Keratinocyte (primary cell): ENCODE results near the gene HDAC9. TPM values are rescaled to one million over a fixed set of nuclear protein-coding genes. Genes with fewer than 3 reads are reported as not detected.

Experiments
- DNase-seq: peaks from one replicate; pipeline ENCODE4 v3.0.0-alpha.2; 2011; ENCODE audit warnings: low read depth, missing footprints, low spot score
- FAIRE-seq: peaks from 2 replicates; lab custom pipeline; 2011; peaks lifted over from hg19 to GRCh38; lab: Jason Lieb, UNC
- H2AFZ ChIP-seq: 2 replicates; pipeline ENCODE4 v1.6.0; 2012; ENCODE audit warnings: low read length, control low read depth, inconsistent platforms; ENCODE audit not compliant: control insufficient read depth
- H3K27ac ChIP-seq: 2 replicates; pipeline ENCODE4 v1.5.1; 2011; ENCODE audit warnings: low read length; ENCODE audit not compliant: control insufficient read depth, insufficient read depth
- H3K27me3 ChIP-seq: 3 replicates; pipeline ENCODE4 v1.6.0; 2011; ENCODE audit warnings: low read length; ENCODE audit not compliant: control insufficient read depth, insufficient read depth; ENCODE audit errors: extremely low read depth
- H3K36me3 ChIP-seq, 2 experiments: 2 replicates in 1 of 2; 3 replicates in 1 of 2; pipeline ENCODE4 v1.5.1; 2011; ENCODE audit warnings: low read length in 2 of 2, mild to moderate bottlenecking in 1 of 2; ENCODE audit not compliant: control insufficient read depth in 2 of 2, insufficient read depth in 2 of 2; ENCODE audit errors: extremely low read depth in 1 of 2
- H3K4me1 ChIP-seq: 3 replicates; pipeline ENCODE4 v1.5.1; 2011; ENCODE audit warnings: low read length; ENCODE audit not compliant: control insufficient read depth, insufficient read depth; ENCODE audit errors: extremely low read depth
- H3K4me2 ChIP-seq: 3 replicates; pipeline ENCODE4 v1.6.0; 2011; ENCODE audit warnings: low read depth, low read length; ENCODE audit not compliant: control insufficient read depth, insufficient read depth; ENCODE audit errors: extremely low read depth
- H3K4me3 ChIP-seq, 3 experiments: fragments of 200-600 bp in 1 of 3; sonication (generic) in 1 of 3; 2 replicates in 2 of 3; 3 replicates in 1 of 3; pipeline ENCODE4 v1.5.1; 2011 to 2016; ENCODE audit warnings: low read length in 3 of 3, mild to moderate bottlenecking in 3 of 3, control low read depth in 2 of 3, inconsistent platforms in 1 of 3, low read depth in 1 of 3, mixed read lengths in 1 of 3, mixed run types in 1 of 3, moderate library complexity in 1 of 3; ENCODE audit not compliant: control insufficient read depth in 2 of 3, insufficient read depth in 2 of 3; ENCODE audit errors: extremely low read depth in 1 of 3
- H3K79me2 ChIP-seq: 2 replicates; pipeline ENCODE4 v1.6.0; 2012; ENCODE audit warnings: low read length; ENCODE audit not compliant: control insufficient read depth, insufficient read depth
- H3K9ac ChIP-seq: 3 replicates; pipeline ENCODE4 v1.6.0; 2011; ENCODE audit warnings: low read length; ENCODE audit not compliant: control insufficient read depth, insufficient read depth; ENCODE audit errors: extremely low read depth
- H3K9me1 ChIP-seq: 3 replicates; pipeline ENCODE4 v1.6.0; 2011; ENCODE audit warnings: low read length; ENCODE audit not compliant: control insufficient read depth, insufficient read depth; ENCODE audit errors: extremely low read depth
- H3K9me3 ChIP-seq: 2 replicates; pipeline ENCODE4 v1.5.1; 2012; ENCODE audit warnings: low read depth, low read length; ENCODE audit not compliant: control insufficient read depth
- H4K20me1 ChIP-seq: 3 replicates; pipeline ENCODE4 v1.6.0; 2011; ENCODE audit warnings: low read length; ENCODE audit not compliant: control insufficient read depth, insufficient read depth; ENCODE audit errors: extremely low read depth
- EZH2 ChIP-seq: IDR thresholded peaks from one replicate; pipeline ENCODE4 v1.6.1; 2012; ENCODE audit warnings: inconsistent platforms, mild to moderate bottlenecking, low read length, moderate library complexity
- dilution Hi-C: fragments of 300-500 bp; cut with MboI; formaldehyde crosslinking; loops from one replicate; pipeline ENCODE4 v1.7.0; 2020; ENCODE audit warnings: low sequenced_read_pairs; ENCODE audit not compliant: extremely low pct_ligation_motif_present
- polyA plus RNA-seq, 5 experiments: library from polyadenylated mRNA; depleted of rRNA in 3 of 5; stranded (reverse) in 3 of 5; stranded (forward) in 1 of 5; unstranded in 1 of 5; fragments of >200 nt; gene quantifications; 1 replicate in 1 of 5; 2 replicates in 3 of 5; 3 replicates in 1 of 5; pipeline versions ENCODE4 v1.2.1 to v1.2.3, GENCODE V29; 2011 to 2012; ENCODE audit warnings: missing spikeins in 2 of 5, low read depth in 1 of 5, low replicate concordance in 1 of 5
- TF ChIP-seq, protein P1 (sequence below), 3 experiments: IDR thresholded peaks in 1 of 3; conservative IDR thresholded peaks in 1 of 3; optimal IDR thresholded peaks in 1 of 3; 2 replicates in 2 of 3; 3 replicates in 1 of 3; pipeline versions ENCODE3 to v1.5.1; 2011; ENCODE audit warnings: low read length in 3 of 3, mild to moderate bottlenecking in 3 of 3, moderate library complexity in 2 of 3, control low read depth in 1 of 3, inconsistent platforms in 1 of 3; ENCODE audit not compliant: insufficient read depth in 2 of 3; ENCODE audit errors: extremely low read depth in 1 of 3

The HDAC9 gene
- polyA plus RNA-seq, 1 donor (not counting 4 experiments of a cell fraction or from before 2014, with no cell fraction given): 24.6 TPM

DNA sequence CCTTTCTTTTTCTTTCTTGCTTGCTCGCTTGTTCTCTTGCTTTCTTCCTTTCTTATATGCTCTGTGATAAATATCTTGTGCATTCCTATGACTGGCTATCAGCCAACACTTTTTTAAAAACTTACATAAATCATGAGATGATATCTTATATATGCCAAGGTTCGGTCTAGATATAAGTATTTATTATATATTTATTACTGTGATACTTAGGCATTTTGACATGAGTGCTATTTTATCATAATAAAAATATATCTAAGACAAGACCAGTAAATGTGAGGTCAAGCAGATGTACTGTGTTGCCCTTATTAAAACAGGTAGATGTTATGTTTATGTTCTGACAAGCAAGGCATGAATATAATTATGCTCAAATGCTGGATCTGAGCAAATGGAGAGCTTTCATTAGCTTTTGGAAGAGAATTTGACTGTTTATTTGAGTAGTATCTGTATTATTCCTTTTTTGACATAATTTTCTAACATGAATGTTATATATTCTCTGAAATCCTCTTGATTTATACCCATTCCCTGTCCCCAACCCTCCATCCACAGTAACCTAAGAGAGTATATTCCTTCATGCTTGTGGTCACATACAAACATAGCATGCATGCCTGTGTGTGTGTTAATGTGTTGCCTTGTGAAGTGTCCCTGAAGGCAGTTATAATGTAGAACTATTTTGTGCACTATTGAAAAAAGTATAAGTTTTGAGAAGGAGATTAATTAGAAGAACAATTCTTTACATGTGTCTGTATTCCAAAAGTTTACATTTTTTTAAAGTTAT lies 158.0 kb downstream of the HDAC9 start:
- no peaks in the 10 kb centered on the region for H3K9me3 ChIP-seq
- H3K4me2 ChIP-seq: no peak overlapping the region
- no peaks in the 10 kb centered on the region for H3K4me1 ChIP-seq
- no peak overlapping the region for H3K27ac ChIP-seq
- no peak overlapping the region for H3K9ac ChIP-seq
- no peaks in the 10 kb centered on the region for H3K27me3 ChIP-seq
- no peak for TF ChIP-seq EZH2
- TF ChIP-seq, protein P1, sequence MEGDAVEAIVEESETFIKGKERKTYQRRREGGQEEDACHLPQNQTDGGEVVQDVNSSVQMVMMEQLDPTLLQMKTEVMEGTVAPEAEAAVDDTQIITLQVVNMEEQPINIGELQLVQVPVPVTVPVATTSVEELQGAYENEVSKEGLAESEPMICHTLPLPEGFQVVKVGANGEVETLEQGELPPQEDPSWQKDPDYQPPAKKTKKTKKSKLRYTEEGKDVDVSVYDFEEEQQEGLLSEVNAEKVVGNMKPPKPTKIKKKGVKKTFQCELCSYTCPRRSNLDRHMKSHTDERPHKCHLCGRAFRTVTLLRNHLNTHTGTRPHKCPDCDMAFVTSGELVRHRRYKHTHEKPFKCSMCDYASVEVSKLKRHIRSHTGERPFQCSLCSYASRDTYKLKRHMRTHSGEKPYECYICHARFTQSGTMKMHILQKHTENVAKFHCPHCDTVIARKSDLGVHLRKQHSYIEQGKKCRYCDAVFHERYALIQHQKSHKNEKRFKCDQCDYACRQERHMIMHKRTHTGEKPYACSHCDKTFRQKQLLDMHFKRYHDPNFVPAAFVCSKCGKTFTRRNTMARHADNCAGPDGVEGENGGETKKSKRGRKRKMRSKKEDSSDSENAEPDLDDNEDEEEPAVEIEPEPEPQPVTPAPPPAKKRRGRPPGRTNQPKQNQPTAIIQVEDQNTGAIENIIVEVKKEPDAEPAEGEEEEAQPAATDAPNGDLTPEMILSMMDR (optimal IDR thresholded peaks at IDR 0.05 in 1 of 3, IDR thresholded peaks at IDR 0.05 in 1 of 3, conservative IDR thresholded peaks at IDR 0.05 in 1 of 3; ENCODE audit: extremely low read depth in 1 of 3, insufficient read depth in 2 of 3, low read length in 3 of 3): no peak
- no peaks in the 10 kb centered on the region for H3K79me2 ChIP-seq
- H2AFZ ChIP-seq: no peak overlapping the region
- DNase-seq (no peak), FAIRE-seq (no peak)
- no peaks in the 10 kb centered on the region for H3K9me1 ChIP-seq
- peaks cover 3 to 10% of the 10 kb centered on the region in 2 experiments for H3K36me3 ChIP-seq
- dilution Hi-C loops: no loop called here
- no peaks in the 10 kb centered on the region for H4K20me1 ChIP-seq
- no peak overlapping the region for H3K4me3 ChIP-seq

- Histone ChIP-seq H3K9me1 (no peaks in the 10 kb centered on the region), H3K36me3 (peaks cover 3 to 9% of the 10 kb centered on the region in 2 experiments), H3K9me3 (no peaks in the 10 kb centered on the region), H3K4me3 (no peak overlapping the region), H3K27ac (no peak overlapping the region), H3K79me2 (no peaks in the 10 kb centered on the region), H3K4me2 (no peak overlapping the region), H4K20me1 (no peaks in the 10 kb centered on the region), H3K27me3 (no peaks in the 10 kb centered on the region), H2AFZ (no peak overlapping the region), H3K9ac (no peak overlapping the region), H3K4me1 (no peaks in the 10 kb centered on the region)
- FAIRE-seq (peak; percentile 55), DNase-seq (no peak)
- dilution Hi-C loops: no loop called here
- no peak for TF ChIP-seq EZH2
Observed at GRCh38 chr7:18654709-18655108, 159.2 kb downstream of the HDAC9 start.
